GM12878 (cell line): ENCODE data around the gene ENO2. TPM values are rescaled to one million over a fixed set of nuclear protein-coding genes. Genes with fewer than 3 reads are reported as not detected.

Experiments used
- ASH2L ChIP-seq: fragments of 300-600, 200-600 bp; sonication (generic); IDR thresholded peaks from 2 replicates; pipeline ENCODE4 v1.6.1; 2017; ENCODE audit warnings: low read depth, mild to moderate bottlenecking, borderline replicate concordance
- BMI1 ChIP-seq: fragments of 450-650 bp; IDR thresholded peaks from 2 replicates; pipeline ENCODE4 v1.6.1; 2016; ENCODE audit warnings: mild to moderate bottlenecking, moderate library complexity, borderline replicate concordance
- CUX1 ChIP-seq: IDR thresholded peaks from 2 replicates; pipeline ENCODE4 v1.6.1; 2012; ENCODE audit warnings: improper control_type of control experiment, low read depth, low read length; ENCODE audit not compliant: insufficient replicate concordance
- E2F4 ChIP-seq: IDR thresholded peaks from 2 replicates; pipeline ENCODE4 v1.6.1; 2012; ENCODE audit warnings: low read depth, low read length, improper control_type of control experiment
- IRF5 ChIP-seq: fragments of 450-650 bp; IDR thresholded peaks from 2 replicates; pipeline ENCODE4 v1.6.1; 2017; ENCODE audit warnings: borderline replicate concordance
- NBN ChIP-seq: fragments of 450-650 bp; IDR thresholded peaks from 2 replicates; pipeline ENCODE4 v1.6.1; 2016
- NR2C1 ChIP-seq: fragments of 450-650 bp; IDR thresholded peaks from 2 replicates; pipeline ENCODE4 v1.6.1; 2017; ENCODE audit warnings: antibody characterized with exemption, mild to moderate bottlenecking, moderate library complexity
- RAD51 ChIP-seq: fragments of 450-650 bp; IDR thresholded peaks from 2 replicates; pipeline ENCODE4 v1.6.1; 2016; ENCODE audit warnings: moderate library complexity, mild to moderate bottlenecking, inconsistent platforms
- REST ChIP-seq: IDR thresholded peaks from 2 replicates; pipeline ENCODE4 v1.6.1; 2012; ENCODE audit warnings: mild to moderate bottlenecking, low read depth, low read length
- RUNX3 ChIP-seq: IDR thresholded peaks from 2 replicates; pipeline ENCODE4 v1.6.1; 2012; ENCODE audit warnings: low read length, inconsistent platforms
- SKIL ChIP-seq: fragments of 450-650 bp; IDR thresholded peaks from 2 replicates; pipeline ENCODE4 v1.6.1; 2017; ENCODE audit warnings: mild to moderate bottlenecking, low read depth, inconsistent platforms; ENCODE audit not compliant: poor library complexity, severe bottlenecking
- SUZ12 ChIP-seq: fragments of 200-600 bp; sonication (generic); IDR thresholded peaks from one replicate; pipeline ENCODE4 v1.6.1; 2018; ENCODE audit warnings: antibody characterized with exemption, mild to moderate bottlenecking; ENCODE audit not compliant: unreplicated experiment
- TCF7 ChIP-seq: IDR thresholded peaks from 2 replicates; pipeline ENCODE4 v1.6.1; 2014; ENCODE audit warnings: antibody characterized with exemption, borderline replicate concordance
- YBX1 ChIP-seq: fragments of 450-650 bp; IDR thresholded peaks from 2 replicates; pipeline ENCODE4 v1.6.1; 2016; ENCODE audit warnings: antibody characterized with exemption
- ZBED1 ChIP-seq: IDR thresholded peaks from 2 replicates; pipeline ENCODE4 v1.6.1; 2016; ENCODE audit warnings: borderline replicate concordance
- ZNF622 ChIP-seq: fragments of 450-650 bp; IDR thresholded peaks from 2 replicates; pipeline ENCODE4 v1.6.1; 2017; ENCODE audit warnings: mild to moderate bottlenecking, inconsistent platforms
- ZSCAN29 ChIP-seq: fragments of 450-650 bp; IDR thresholded peaks from 2 replicates; pipeline ENCODE4 v1.6.1; 2017; ENCODE audit warnings: mild to moderate bottlenecking, moderate library complexity
- ZZZ3 ChIP-seq: IDR thresholded peaks from 2 replicates; pipeline ENCODE4 v1.6.1; 2011; ENCODE audit warnings: low read depth; ENCODE audit not compliant: control insufficient read depth, insufficient read length
- polyA plus RNA-seq, 11 experiments: library from polyadenylated mRNA; depleted of rRNA in 4 of 11; unstranded in 6 of 11; stranded (reverse) in 5 of 11; fragments of >200 nt; fragmentation: Nextera tagmentation in 4 of 11; fragmentation: Illumina TruSeq in 1 of 11; extraction: Ambion mirVana in 4 of 11; extraction: Trizol in 1 of 11; gene quantifications; 1 replicate in 1 of 11; 2 replicates in 10 of 11; pipeline versions ENCODE4 v1.2.1 to v1.2.3, GENCODE V29; 2011 to 2016; ENCODE audit warnings: inconsistent platforms in 2 of 11, missing spikeins in 2 of 11, low read depth in 1 of 11
- total RNA-seq, 4 experiments: library from RNA; depleted of rRNA in 3 of 4; stranded (reverse); fragments of >200 nt in 3 of 4; fragmentation: Illumina TruSeq in 1 of 4; extraction: Trizol in 1 of 4; gene quantifications; 2 replicates each; pipeline versions ENCODE4 v1.2.1 to v1.2.3, GENCODE V29; 2013 to 2021

ENO2 gene
- total and polyA plus RNA-seq, 10 of the 15 experiments (the other 5 are each of a cell fraction or from before 2014, with no cell fraction given): 24.8 to 196 (median 43.1) TPM

GRCh38 chr12:6965026-6965661 is 50.8 kb downstream of the ENO2 start (continued):
- TF ChIP-seq ZNF622: no peak
- TF ChIP-seq SKIL: peak; percentile 23
- TF ChIP-seq ZBED1: no peak; the same call in 1 of the 2 replicates
- no peak for TF ChIP-seq RUNX3
- TF ChIP-seq TCF7: no peak
- no peak for TF ChIP-seq IRF5
- no peak for TF ChIP-seq BMI1
- no peak for TF ChIP-seq NR2C1
- TF ChIP-seq NBN: peak; percentile 58; the same call in 1 of the 2 replicates
- peak; percentile 80 for TF ChIP-seq RAD51
- no peak for TF ChIP-seq E2F4
- no peak for TF ChIP-seq ZZZ3
- TF ChIP-seq REST: no peak
- no peak for TF ChIP-seq ASH2L
- TF ChIP-seq CUX1: no peak
- no peak for TF ChIP-seq SUZ12
- TF ChIP-seq YBX1: no peak
- no peak for TF ChIP-seq ZSCAN29
